ENCODE measurements around the gene MCL1. TPM values are rescaled to one million over a fixed set of nuclear protein-coding genes. Genes with fewer than 3 reads are reported as not detected.
"Not testable (repeated sequence)": the region's sequence is repeated elsewhere in the genome, so short reads cannot be mapped to it uniquely, and the experiment has no call there.

Gene MCL1
- total and polyA plus RNA-seq, 2 of the 13 experiments (the other 11 are each of a cell fraction or from before 2014, with no cell fraction given): 69.5 to 125 TPM

DNA sequence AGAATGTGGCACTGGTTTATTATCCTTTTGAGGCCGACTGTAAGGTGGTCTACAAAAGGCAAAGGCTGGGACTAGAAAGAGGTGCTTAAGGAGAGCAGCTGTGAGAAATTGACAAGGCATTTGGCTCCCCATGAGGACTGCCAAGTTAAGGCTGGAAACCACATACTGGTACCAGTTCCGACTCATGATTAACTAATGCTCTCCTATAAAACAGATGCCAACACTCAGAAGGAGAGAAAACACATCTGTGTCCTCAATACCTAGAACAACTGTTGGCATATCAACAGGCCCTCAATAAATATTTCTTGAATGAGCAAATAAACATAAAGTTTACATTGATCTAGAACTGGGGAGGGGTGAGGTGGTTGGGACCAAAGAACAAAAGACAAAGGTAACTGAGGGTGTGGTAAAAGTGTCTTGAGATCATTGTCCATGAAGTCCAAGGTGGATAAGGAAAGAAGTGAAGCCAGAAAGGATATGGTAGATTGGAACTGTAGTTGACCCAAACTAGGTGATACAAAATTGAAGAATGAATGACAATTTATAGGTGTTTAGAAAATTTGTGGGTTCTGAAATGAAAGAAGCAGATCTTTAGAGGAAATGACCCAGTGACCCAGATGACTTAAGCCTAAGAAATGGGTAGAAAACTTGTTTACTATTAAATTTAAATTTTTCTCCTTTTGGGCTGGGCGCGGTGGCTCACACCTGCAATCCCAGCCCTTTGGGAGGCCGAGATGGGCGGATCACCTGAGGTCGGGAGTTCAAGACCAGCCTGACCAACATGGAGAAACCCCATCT, 16.9 kb upstream of the MCL1 start (continued):
- no peak for TF ChIP-seq GLI4 (CRISPR knock-in tag; IDR thresholded peaks at IDR 0.05; ENCODE audit: borderline replicate concordance)
- TF ChIP-seq, protein P1, sequence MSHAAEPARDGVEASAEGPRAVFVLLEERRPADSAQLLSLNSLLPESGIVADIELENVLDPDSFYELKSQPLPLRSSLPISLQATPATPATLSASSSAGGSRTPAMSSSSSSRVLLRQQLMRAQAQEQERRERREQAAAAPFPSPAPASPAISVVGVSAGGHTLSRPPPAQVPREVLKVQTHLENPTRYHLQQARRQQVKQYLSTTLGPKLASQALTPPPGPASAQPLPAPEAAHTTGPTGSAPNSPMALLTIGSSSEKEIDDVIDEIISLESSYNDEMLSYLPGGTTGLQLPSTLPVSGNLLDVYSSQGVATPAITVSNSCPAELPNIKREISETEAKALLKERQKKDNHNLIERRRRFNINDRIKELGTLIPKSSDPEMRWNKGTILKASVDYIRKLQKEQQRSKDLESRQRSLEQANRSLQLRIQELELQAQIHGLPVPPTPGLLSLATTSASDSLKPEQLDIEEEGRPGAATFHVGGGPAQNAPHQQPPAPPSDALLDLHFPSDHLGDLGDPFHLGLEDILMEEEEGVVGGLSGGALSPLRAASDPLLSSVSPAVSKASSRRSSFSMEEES (CRISPR knock-in tag; IDR thresholded peaks at IDR 0.05): no peak
- TF ChIP-seq, protein P2, sequence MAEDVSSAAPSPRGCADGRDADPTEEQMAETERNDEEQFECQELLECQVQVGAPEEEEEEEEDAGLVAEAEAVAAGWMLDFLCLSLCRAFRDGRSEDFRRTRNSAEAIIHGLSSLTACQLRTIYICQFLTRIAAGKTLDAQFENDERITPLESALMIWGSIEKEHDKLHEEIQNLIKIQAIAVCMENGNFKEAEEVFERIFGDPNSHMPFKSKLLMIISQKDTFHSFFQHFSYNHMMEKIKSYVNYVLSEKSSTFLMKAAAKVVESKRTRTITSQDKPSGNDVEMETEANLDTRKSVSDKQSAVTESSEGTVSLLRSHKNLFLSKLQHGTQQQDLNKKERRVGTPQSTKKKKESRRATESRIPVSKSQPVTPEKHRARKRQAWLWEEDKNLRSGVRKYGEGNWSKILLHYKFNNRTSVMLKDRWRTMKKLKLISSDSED (CRISPR knock-in tag; IDR thresholded peaks at IDR 0.05): no peak
- no peak for TF ChIP-seq NFKBIZ (CRISPR knock-in tag; IDR thresholded peaks at IDR 0.05)
- TF ChIP-seq, protein P3, sequence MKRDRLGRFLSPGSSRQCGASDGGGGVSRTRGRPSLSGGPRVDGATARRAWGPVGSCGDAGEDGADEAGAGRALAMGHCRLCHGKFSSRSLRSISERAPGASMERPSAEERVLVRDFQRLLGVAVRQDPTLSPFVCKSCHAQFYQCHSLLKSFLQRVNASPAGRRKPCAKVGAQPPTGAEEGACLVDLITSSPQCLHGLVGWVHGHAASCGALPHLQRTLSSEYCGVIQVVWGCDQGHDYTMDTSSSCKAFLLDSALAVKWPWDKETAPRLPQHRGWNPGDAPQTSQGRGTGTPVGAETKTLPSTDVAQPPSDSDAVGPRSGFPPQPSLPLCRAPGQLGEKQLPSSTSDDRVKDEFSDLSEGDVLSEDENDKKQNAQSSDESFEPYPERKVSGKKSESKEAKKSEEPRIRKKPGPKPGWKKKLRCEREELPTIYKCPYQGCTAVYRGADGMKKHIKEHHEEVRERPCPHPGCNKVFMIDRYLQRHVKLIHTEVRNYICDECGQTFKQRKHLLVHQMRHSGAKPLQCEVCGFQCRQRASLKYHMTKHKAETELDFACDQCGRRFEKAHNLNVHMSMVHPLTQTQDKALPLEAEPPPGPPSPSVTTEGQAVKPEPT (CRISPR knock-in tag; IDR thresholded peaks at IDR 0.05; ENCODE audit: low read depth): no peak
- TF ChIP-seq SAP130 (CRISPR knock-in tag; IDR thresholded peaks at IDR 0.05; ENCODE audit: low read depth): no peak

DNA sequence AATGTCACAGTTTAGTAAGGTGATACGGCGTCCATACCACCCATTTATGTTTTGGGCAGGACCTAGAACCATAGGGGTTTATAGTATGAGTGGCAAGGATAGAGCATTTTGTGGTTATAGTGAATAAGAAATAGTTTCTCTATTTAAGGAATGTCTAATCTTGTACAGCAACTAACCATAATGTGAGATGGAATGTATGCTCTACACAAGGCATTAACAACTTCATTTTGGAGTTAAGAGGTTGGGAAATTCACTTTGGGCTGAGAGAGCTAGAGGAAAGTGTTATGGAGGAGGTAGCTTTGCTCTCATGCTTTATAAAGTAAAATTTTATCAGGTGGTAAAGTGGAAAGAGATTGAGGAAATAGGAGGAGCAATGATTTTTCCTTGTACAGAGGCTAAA, 3.0 kb upstream of the MCL1 start:
- Histone ChIP-seq H3K4me3 (replicated peaks in 1 of 3; ENCODE audit: insufficient read depth in 1 of 3, low read depth in 2 of 3, low read length in 3 of 3) (no peak overlapping the region), H4K20me1 (ENCODE audit: insufficient read depth, low read length) (peaks cover 17% of the 10 kb centered on the region), H3K4me1 (ENCODE audit: insufficient read depth, low read length) (peaks cover 17% of the 10 kb centered on the region), H3K27ac (ENCODE audit: extremely low read length, insufficient read depth, low read length) (no peak overlapping the region), H3K4me2 (ENCODE audit: low read depth, low read length) (no peak overlapping the region), H3K9me3 (ENCODE audit: low read length) (no peaks in the 10 kb centered on the region), H3K27me3 (ENCODE audit: control insufficient read depth in 1 of 2, insufficient read depth in 2 of 2, low read length in 2 of 2) (no peaks in the 10 kb centered on the region; a peak in 1 of 5 replicates), H3K79me2 (ENCODE audit: insufficient read depth, low read length) (peaks cover 27% of the 10 kb centered on the region), H3K36me3 (replicated peaks in 1 of 2; ENCODE audit: control insufficient read depth in 1 of 2, insufficient read depth in 2 of 2, low read length in 2 of 2) (peaks cover 0 to 8% of the 10 kb centered on the region in 2 experiments; a peak in 2 of 5 replicates), H3K9ac (ENCODE audit: insufficient read depth, low read depth, low read length) (no peak overlapping the region), H2AFZ (ENCODE audit: low read length) (no peak overlapping the region)
- BruUV-seq (replicated peaks): no TSS peak
- in situ Hi-C loops (cut with HindIII; ENCODE audit: extremely low pct_ligation_motif_present, low pct_unique_long_range_greater_than_20kb): no loop called here
- FAIRE-seq: no peak
- no peak for DNase-seq (ENCODE audit: low spot score)
- ChIA-PET POLR2A (no interaction called here), CTCF (ENCODE audit: low intra/inter-chr PET ratio, low total read pairs) (no interaction called here)
- WGBS (ENCODE audit: low lambda C conversion rate): 98% methylated on average over 2 of the region's 2 CpGs
- intact Hi-C loops (cut with micrococcal nuclease; ENCODE audit: unreplicated experiment): no loop called here
- ATAC-seq: no peak
- TF ChIP-seq CBX2 (IDR thresholded peaks at IDR 0.05; ENCODE audit: low read depth, low read length) (no peak), CBX2 (CRISPR knock-in tag; IDR thresholded peaks at IDR 0.05; ENCODE audit: low read depth) (no peak)
- TF ChIP-seq, protein P4, sequence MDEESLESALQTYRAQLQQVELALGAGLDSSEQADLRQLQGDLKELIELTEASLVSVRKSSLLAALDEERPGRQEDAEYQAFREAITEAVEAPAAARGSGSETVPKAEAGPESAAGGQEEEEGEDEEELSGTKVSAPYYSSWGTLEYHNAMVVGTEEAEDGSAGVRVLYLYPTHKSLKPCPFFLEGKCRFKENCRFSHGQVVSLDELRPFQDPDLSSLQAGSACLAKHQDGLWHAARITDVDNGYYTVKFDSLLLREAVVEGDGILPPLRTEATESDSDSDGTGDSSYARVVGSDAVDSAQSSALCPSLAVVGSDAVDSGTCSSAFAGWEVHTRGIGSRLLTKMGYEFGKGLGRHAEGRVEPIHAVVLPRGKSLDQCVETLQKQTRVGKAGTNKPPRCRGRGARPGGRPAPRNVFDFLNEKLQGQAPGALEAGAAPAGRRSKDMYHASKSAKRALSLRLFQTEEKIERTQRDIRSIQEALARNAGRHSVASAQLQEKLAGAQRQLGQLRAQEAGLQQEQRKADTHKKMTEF (CRISPR knock-in tag; IDR thresholded peaks at IDR 0.05): no peak

DNA sequence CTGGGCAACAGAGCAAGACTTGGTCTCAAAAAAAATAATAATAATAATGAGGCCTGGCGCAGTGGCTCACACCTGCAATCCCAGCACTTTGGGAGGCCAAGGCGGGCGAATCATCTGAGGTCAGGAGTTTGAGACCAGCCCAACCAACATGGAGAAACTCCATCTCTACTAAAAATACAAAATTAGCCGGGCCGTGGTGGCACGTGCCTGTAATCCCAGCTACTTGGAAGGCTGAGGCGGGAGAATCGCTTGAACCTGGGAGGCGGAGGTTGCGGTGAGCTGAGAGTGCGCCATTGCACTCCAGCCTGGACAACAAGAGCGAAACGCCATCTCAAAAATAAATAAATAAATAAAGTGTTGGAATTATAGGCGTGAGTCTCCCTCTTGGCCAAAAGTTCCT, 2.6 kb upstream of the MCL1 start:
- POLR2A ChIA-PET; H3K4me2 ChIP-seq (ENCODE audit: low read depth, low read length); DNase-seq (ENCODE audit: low spot score); H2AFZ ChIP-seq (ENCODE audit: low read length); BruUV-seq (replicated peaks); ATAC-seq; H3K9me3 ChIP-seq (ENCODE audit: low read length); H3K27me3 ChIP-seq (ENCODE audit: control insufficient read depth in 1 of 2, insufficient read depth in 2 of 2, low read length in 2 of 2); in situ Hi-C loops (cut with HindIII; ENCODE audit: extremely low pct_ligation_motif_present, low pct_unique_long_range_greater_than_20kb); CTCF ChIA-PET (ENCODE audit: low intra/inter-chr PET ratio, low total read pairs); intact Hi-C loops (cut with micrococcal nuclease; ENCODE audit: unreplicated experiment); H3K9ac ChIP-seq (ENCODE audit: insufficient read depth, low read depth, low read length); H3K4me3 ChIP-seq (replicated peaks in 1 of 3; ENCODE audit: insufficient read depth in 1 of 3, low read depth in 2 of 3, low read length in 3 of 3); FAIRE-seq; H3K27ac ChIP-seq (ENCODE audit: extremely low read length, insufficient read depth, low read length): not testable (repeated sequence)
- H3K79me2 ChIP-seq (ENCODE audit: insufficient read depth, low read length): peaks cover 31% of the 10 kb centered on the region
- peaks cover 0 to 11% of the 10 kb centered on the region in 2 experiments; a peak in 2 of 5 replicates for H3K36me3 ChIP-seq (replicated peaks in 1 of 2; ENCODE audit: control insufficient read depth in 1 of 2, insufficient read depth in 2 of 2, low read length in 2 of 2)
- peaks cover 17% of the 10 kb centered on the region for H3K4me1 ChIP-seq (ENCODE audit: insufficient read depth, low read length)
- H4K20me1 ChIP-seq (ENCODE audit: insufficient read depth, low read length): peaks cover 21% of the 10 kb centered on the region
- WGBS (ENCODE audit: low lambda C conversion rate): 98% methylated on average over 14 of the region's 14 CpGs
